Keratinocyte (primary cell): ENCODE results near the gene SLC6A9. TPM values are rescaled to one million over a fixed set of nuclear protein-coding genes. Genes with fewer than 3 reads are reported as not detected.

ENCODE experiments used
- DNase-seq: peaks from one replicate; pipeline ENCODE4 v3.0.0-alpha.2; 2011; ENCODE audit warnings: low read depth, missing footprints, low spot score
- FAIRE-seq: peaks from 2 replicates; lab custom pipeline; 2011; peaks lifted over from hg19 to GRCh38; lab: Jason Lieb, UNC
- H2AFZ ChIP-seq: 2 replicates; pipeline ENCODE4 v1.6.0; 2012; ENCODE audit warnings: low read length, control low read depth, inconsistent platforms; ENCODE audit not compliant: control insufficient read depth
- H3K27ac ChIP-seq: 2 replicates; pipeline ENCODE4 v1.5.1; 2011; ENCODE audit warnings: low read length; ENCODE audit not compliant: control insufficient read depth, insufficient read depth
- H3K27me3 ChIP-seq: 3 replicates; pipeline ENCODE4 v1.6.0; 2011; ENCODE audit warnings: low read length; ENCODE audit not compliant: control insufficient read depth, insufficient read depth; ENCODE audit errors: extremely low read depth
- H3K36me3 ChIP-seq, 2 experiments: 2 replicates in 1 of 2; 3 replicates in 1 of 2; pipeline ENCODE4 v1.5.1; 2011; ENCODE audit warnings: low read length in 2 of 2, mild to moderate bottlenecking in 1 of 2; ENCODE audit not compliant: control insufficient read depth in 2 of 2, insufficient read depth in 2 of 2; ENCODE audit errors: extremely low read depth in 1 of 2
- H3K4me1 ChIP-seq: 3 replicates; pipeline ENCODE4 v1.5.1; 2011; ENCODE audit warnings: low read length; ENCODE audit not compliant: control insufficient read depth, insufficient read depth; ENCODE audit errors: extremely low read depth
- H3K4me2 ChIP-seq: 3 replicates; pipeline ENCODE4 v1.6.0; 2011; ENCODE audit warnings: low read depth, low read length; ENCODE audit not compliant: control insufficient read depth, insufficient read depth; ENCODE audit errors: extremely low read depth
- H3K4me3 ChIP-seq, 3 experiments: fragments of 200-600 bp in 1 of 3; sonication (generic) in 1 of 3; 2 replicates in 2 of 3; 3 replicates in 1 of 3; pipeline ENCODE4 v1.5.1; 2011 to 2016; ENCODE audit warnings: low read length in 3 of 3, mild to moderate bottlenecking in 3 of 3, control low read depth in 2 of 3, inconsistent platforms in 1 of 3, low read depth in 1 of 3, mixed read lengths in 1 of 3, mixed run types in 1 of 3, moderate library complexity in 1 of 3; ENCODE audit not compliant: control insufficient read depth in 2 of 3, insufficient read depth in 2 of 3; ENCODE audit errors: extremely low read depth in 1 of 3
- H3K79me2 ChIP-seq: 2 replicates; pipeline ENCODE4 v1.6.0; 2012; ENCODE audit warnings: low read length; ENCODE audit not compliant: control insufficient read depth, insufficient read depth
- H3K9ac ChIP-seq: 3 replicates; pipeline ENCODE4 v1.6.0; 2011; ENCODE audit warnings: low read length; ENCODE audit not compliant: control insufficient read depth, insufficient read depth; ENCODE audit errors: extremely low read depth
- H3K9me1 ChIP-seq: 3 replicates; pipeline ENCODE4 v1.6.0; 2011; ENCODE audit warnings: low read length; ENCODE audit not compliant: control insufficient read depth, insufficient read depth; ENCODE audit errors: extremely low read depth
- H3K9me3 ChIP-seq: 2 replicates; pipeline ENCODE4 v1.5.1; 2012; ENCODE audit warnings: low read depth, low read length; ENCODE audit not compliant: control insufficient read depth
- H4K20me1 ChIP-seq: 3 replicates; pipeline ENCODE4 v1.6.0; 2011; ENCODE audit warnings: low read length; ENCODE audit not compliant: control insufficient read depth, insufficient read depth; ENCODE audit errors: extremely low read depth
- CTCF ChIP-seq, 3 experiments: IDR thresholded peaks in 1 of 3; conservative IDR thresholded peaks in 1 of 3; optimal IDR thresholded peaks in 1 of 3; 2 replicates in 2 of 3; 3 replicates in 1 of 3; pipeline versions ENCODE3 to v1.5.1; 2011; ENCODE audit warnings: low read length in 3 of 3, mild to moderate bottlenecking in 3 of 3, moderate library complexity in 2 of 3, control low read depth in 1 of 3, inconsistent platforms in 1 of 3; ENCODE audit not compliant: insufficient read depth in 2 of 3; ENCODE audit errors: extremely low read depth in 1 of 3
- EZH2 ChIP-seq: IDR thresholded peaks from one replicate; pipeline ENCODE4 v1.6.1; 2012; ENCODE audit warnings: inconsistent platforms, mild to moderate bottlenecking, low read length, moderate library complexity
- dilution Hi-C: fragments of 300-500 bp; cut with MboI; formaldehyde crosslinking; loops from one replicate; pipeline ENCODE4 v1.7.0; 2020; ENCODE audit warnings: low sequenced_read_pairs; ENCODE audit not compliant: extremely low pct_ligation_motif_present
- polyA plus RNA-seq, 5 experiments: library from polyadenylated mRNA; depleted of rRNA in 3 of 5; stranded (reverse) in 3 of 5; stranded (forward) in 1 of 5; unstranded in 1 of 5; fragments of >200 nt; gene quantifications; 1 replicate in 1 of 5; 2 replicates in 3 of 5; 3 replicates in 1 of 5; pipeline versions ENCODE4 v1.2.1 to v1.2.3, GENCODE V29; 2011 to 2012; ENCODE audit warnings: missing spikeins in 2 of 5, low read depth in 1 of 5, low replicate concordance in 1 of 5

The SLC6A9 gene
- polyA plus RNA-seq, 1 donor (not counting 4 experiments of a cell fraction or from before 2014, with no cell fraction given) = 5.3 TPM

DNA sequence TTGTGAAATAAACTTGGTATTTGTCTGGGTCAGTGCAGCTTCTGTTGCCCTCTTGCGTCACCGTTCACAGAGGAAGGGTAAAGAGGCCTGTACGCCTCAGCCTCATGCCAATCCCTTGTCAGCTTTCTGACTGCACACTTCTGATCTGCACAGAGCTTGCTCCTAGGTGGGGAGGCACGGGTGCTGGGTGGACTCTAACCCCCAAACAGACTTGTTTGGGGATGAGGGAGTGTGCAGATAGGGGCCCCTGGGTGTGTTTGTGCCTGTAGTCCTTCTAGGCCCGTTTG is 53.1 kb downstream of the SLC6A9 start:
- TF ChIP-seq CTCF (optimal IDR thresholded peaks at IDR 0.05 in 1 of 3, IDR thresholded peaks at IDR 0.05 in 1 of 3, conservative IDR thresholded peaks at IDR 0.05 in 1 of 3; ENCODE audit: extremely low read depth in 1 of 3, insufficient read depth in 2 of 3, low read length in 3 of 3) = no peak
- no peak for TF ChIP-seq EZH2
- FAIRE-seq (no peak), DNase-seq (no peak)
- Histone ChIP-seq H3K4me3 (peak overlapping the region in 1 of 3 experiments; percentile 62), H4K20me1 (no peaks in the 10 kb centered on the region), H3K4me2 (peak overlapping the region; percentile 80), H3K9me3 (no peaks in the 10 kb centered on the region), H3K27me3 (no peaks in the 10 kb centered on the region), H3K36me3 (peaks cover 24 to 27% of the 10 kb centered on the region in 2 experiments), H2AFZ (no peak overlapping the region), H3K9me1 (no peaks in the 10 kb centered on the region), H3K27ac (no peak overlapping the region), H3K4me1 (peaks cover 46% of the 10 kb centered on the region), H3K79me2 (peaks cover 59% of the 10 kb centered on the region), H3K9ac (peak overlapping the region; percentile 70)
- dilution Hi-C loops = no loop called here

GRCh38 chr1:43977376-43978263 is 53.6 kb downstream of the SLC6A9 start:
- Histone ChIP-seq H3K4me2 (peak overlapping the region; percentile 80), H3K36me3 (peaks cover 23% of the 10 kb centered on the region in 2 experiments), H3K27me3 (no peaks in the 10 kb centered on the region), H3K9me1 (no peaks in the 10 kb centered on the region), H3K4me3 (no peak overlapping the region), H3K27ac (no peak overlapping the region), H3K79me2 (peaks cover 53% of the 10 kb centered on the region), H3K9me3 (no peaks in the 10 kb centered on the region), H2AFZ (no peak overlapping the region), H3K9ac (no peak overlapping the region), H3K4me1 (peaks cover 46% of the 10 kb centered on the region), H4K20me1 (no peaks in the 10 kb centered on the region)
- no peak for TF ChIP-seq EZH2
- TF ChIP-seq CTCF (optimal IDR thresholded peaks at IDR 0.05 in 1 of 3, IDR thresholded peaks at IDR 0.05 in 1 of 3, conservative IDR thresholded peaks at IDR 0.05 in 1 of 3; ENCODE audit: extremely low read depth in 1 of 3, insufficient read depth in 2 of 3, low read length in 3 of 3) = no peak
- dilution Hi-C loops = no loop called here
- no peak for DNase-seq
- no peak for FAIRE-seq
